Measurements from ENCODE around the gene SPRR1A.

DNA sequence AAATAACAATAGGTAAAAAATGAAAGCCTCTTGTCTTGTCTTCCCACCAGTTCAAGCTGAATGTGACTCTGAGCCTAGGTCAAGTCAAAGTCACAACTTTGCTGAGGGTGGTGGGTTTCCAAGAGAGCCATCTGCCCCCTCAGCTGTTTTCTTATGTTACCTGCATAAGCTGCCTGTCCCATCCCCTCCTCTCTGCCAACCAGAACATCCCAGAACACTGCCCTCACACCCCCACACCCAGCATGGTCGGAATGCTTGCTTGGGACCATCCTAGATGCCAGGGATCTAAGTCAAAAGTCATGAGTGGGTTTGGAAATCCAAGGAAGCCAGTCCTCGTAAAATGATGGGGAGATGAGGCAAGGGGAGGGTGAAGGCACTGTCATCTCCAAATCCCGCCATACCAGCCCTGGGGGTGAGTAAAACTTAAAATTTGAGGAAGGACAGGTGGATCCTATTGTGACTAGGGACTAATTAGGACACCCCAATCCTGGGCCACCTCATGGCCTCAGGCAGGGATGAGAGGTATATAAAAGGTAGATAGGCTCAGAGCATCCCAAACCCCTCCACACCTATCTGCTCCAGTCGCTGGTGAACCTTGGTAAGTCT, 37.1 kb upstream of the SPRR1A start, which contains the start of gene SPRR5:
- TF ChIP-seq TBL1XR1 (IDR thresholded peaks at IDR 0.05; ENCODE audit: low read depth, low read length), result no peak
- TF ChIP-seq, protein P1, sequence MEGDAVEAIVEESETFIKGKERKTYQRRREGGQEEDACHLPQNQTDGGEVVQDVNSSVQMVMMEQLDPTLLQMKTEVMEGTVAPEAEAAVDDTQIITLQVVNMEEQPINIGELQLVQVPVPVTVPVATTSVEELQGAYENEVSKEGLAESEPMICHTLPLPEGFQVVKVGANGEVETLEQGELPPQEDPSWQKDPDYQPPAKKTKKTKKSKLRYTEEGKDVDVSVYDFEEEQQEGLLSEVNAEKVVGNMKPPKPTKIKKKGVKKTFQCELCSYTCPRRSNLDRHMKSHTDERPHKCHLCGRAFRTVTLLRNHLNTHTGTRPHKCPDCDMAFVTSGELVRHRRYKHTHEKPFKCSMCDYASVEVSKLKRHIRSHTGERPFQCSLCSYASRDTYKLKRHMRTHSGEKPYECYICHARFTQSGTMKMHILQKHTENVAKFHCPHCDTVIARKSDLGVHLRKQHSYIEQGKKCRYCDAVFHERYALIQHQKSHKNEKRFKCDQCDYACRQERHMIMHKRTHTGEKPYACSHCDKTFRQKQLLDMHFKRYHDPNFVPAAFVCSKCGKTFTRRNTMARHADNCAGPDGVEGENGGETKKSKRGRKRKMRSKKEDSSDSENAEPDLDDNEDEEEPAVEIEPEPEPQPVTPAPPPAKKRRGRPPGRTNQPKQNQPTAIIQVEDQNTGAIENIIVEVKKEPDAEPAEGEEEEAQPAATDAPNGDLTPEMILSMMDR (IDR thresholded peaks at IDR 0.05 in 2 of 3, conservative IDR thresholded peaks at IDR 0.05 in 1 of 3; ENCODE audit: control insufficient read depth in 2 of 3, extremely low read depth in 1 of 3, insufficient read depth in 1 of 3, low read depth in 3 of 3, low read length in 3 of 3), result no peak
- no peak for TF ChIP-seq EP300 (IDR thresholded peaks at IDR 0.05; ENCODE audit: borderline replicate concordance in 1 of 2, control insufficient read depth in 1 of 2, low read depth in 2 of 2, low read length in 2 of 2)
- TF ChIP-seq, protein P2, sequence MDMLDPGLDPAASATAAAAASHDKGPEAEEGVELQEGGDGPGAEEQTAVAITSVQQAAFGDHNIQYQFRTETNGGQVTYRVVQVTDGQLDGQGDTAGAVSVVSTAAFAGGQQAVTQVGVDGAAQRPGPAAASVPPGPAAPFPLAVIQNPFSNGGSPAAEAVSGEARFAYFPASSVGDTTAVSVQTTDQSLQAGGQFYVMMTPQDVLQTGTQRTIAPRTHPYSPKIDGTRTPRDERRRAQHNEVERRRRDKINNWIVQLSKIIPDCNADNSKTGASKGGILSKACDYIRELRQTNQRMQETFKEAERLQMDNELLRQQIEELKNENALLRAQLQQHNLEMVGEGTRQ (IDR thresholded peaks at IDR 0.05; ENCODE audit: borderline replicate concordance, low read depth, low read length), result no peak
- TF ChIP-seq TAF1 (IDR thresholded peaks at IDR 0.05; ENCODE audit: borderline replicate concordance, low read depth, low read length), result no peak
- no peak for TF ChIP-seq GABPA (IDR thresholded peaks at IDR 0.05; ENCODE audit: low read depth)
- TF ChIP-seq, protein P3, sequence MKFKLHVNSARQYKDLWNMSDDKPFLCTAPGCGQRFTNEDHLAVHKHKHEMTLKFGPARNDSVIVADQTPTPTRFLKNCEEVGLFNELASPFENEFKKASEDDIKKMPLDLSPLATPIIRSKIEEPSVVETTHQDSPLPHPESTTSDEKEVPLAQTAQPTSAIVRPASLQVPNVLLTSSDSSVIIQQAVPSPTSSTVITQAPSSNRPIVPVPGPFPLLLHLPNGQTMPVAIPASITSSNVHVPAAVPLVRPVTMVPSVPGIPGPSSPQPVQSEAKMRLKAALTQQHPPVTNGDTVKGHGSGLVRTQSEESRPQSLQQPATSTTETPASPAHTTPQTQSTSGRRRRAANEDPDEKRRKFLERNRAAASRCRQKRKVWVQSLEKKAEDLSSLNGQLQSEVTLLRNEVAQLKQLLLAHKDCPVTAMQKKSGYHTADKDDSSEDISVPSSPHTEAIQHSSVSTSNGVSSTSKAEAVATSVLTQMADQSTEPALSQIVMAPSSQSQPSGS (IDR thresholded peaks at IDR 0.05; ENCODE audit: low read length), result no peak

Measured in GM12878 (cell line).